Type B pancreatic cell (in vitro differentiated cells): ENCODE data around the gene RNH1. TPM values are rescaled to one million over a fixed set of nuclear protein-coding genes. Genes with fewer than 3 reads are reported as not detected.

Experiments
- DNase-seq: peaks from one replicate; pipeline ENCODE4 v3.0.0; 2021; ENCODE audit warnings: mixed read lengths; ENCODE audit not compliant: unreplicated experiment; ENCODE audit errors: extremely low spot score
- H3K27ac Mint-ChIP-seq: 2 replicates; pipeline ENCODE4 v1.8.0; 2021; ENCODE audit warnings: mild to moderate bottlenecking, mixed read lengths
- H3K27me3 Mint-ChIP-seq: 2 replicates; pipeline ENCODE4 v1.8.0; 2021; ENCODE audit warnings: mixed read lengths
- H3K36me3 Mint-ChIP-seq: 2 replicates; pipeline ENCODE4 v1.8.0; 2021; ENCODE audit warnings: mixed read lengths
- H3K4me1 Mint-ChIP-seq: one replicate; pipeline ENCODE4 v1.8.0; 2021; ENCODE audit warnings: mixed read lengths; ENCODE audit not compliant: unreplicated experiment
- H3K4me3 Mint-ChIP-seq: 2 replicates; pipeline ENCODE4 v1.8.0; 2021; ENCODE audit warnings: mild to moderate bottlenecking, mixed read lengths
- H3K9me3 Mint-ChIP-seq: 2 replicates; pipeline ENCODE4 v1.8.0; 2021; ENCODE audit warnings: mixed read lengths
- total RNA-seq: library from RNA; stranded (reverse); gene quantifications from 2 replicates; pipeline ENCODE4 v1.2.1, GENCODE V29; 2021; ENCODE audit warnings: low replicate concordance
- TF ChIP-seq, protein P1 (sequence below): fragments of 200-600 bp; sonication (generic); conservative IDR thresholded peaks from 2 replicates; pipeline ENCODE4 v1.5.0; 2021; ENCODE audit warnings: antibody characterized with exemption, mild to moderate bottlenecking

RNH1 gene
- total RNA-seq, 1 donor from 2014 or later: 84.5 TPM

DNA sequence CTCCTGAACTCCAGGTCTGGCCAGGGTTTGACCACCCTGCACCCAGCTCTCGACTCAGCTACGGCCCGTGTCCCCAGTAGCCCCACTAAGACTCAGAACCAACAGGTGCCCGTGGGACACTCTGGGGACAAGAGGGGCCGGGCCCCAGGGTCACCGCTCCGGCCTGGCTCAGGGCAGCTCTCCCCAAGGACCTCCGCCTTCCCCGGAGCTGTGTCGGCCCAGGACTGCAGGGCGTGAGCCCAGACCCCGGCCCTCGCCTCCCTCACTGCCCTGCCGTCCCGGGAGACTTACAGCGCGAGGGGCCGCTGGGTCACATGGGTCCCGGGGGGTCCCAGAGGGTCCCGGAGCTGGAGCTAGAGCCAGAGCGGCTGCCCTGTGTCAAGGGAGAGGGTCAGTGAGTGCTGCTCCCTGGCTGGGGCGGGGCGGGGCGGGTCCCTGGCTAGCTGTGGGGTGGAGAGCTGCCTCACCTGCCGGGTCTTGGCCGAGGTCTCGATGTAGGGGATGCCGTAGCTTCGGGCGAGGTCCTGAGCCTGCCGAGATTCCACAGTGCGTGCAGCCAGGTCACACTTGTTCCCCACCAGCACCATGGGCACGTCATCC is 26.0 kb upstream of the RNH1 start:
- Mint-ChIP-seq H3K27me3 (peaks cover 9% of the 10 kb centered on the region), H3K4me1 (no peaks in the 10 kb centered on the region), H3K36me3 (no peaks in the 10 kb centered on the region), H3K9me3 (no peaks in the 10 kb centered on the region), H3K27ac (no peak overlapping the region), H3K4me3 (no peak overlapping the region)
- DNase-seq: peak; percentile 73
- TF ChIP-seq, protein P1, sequence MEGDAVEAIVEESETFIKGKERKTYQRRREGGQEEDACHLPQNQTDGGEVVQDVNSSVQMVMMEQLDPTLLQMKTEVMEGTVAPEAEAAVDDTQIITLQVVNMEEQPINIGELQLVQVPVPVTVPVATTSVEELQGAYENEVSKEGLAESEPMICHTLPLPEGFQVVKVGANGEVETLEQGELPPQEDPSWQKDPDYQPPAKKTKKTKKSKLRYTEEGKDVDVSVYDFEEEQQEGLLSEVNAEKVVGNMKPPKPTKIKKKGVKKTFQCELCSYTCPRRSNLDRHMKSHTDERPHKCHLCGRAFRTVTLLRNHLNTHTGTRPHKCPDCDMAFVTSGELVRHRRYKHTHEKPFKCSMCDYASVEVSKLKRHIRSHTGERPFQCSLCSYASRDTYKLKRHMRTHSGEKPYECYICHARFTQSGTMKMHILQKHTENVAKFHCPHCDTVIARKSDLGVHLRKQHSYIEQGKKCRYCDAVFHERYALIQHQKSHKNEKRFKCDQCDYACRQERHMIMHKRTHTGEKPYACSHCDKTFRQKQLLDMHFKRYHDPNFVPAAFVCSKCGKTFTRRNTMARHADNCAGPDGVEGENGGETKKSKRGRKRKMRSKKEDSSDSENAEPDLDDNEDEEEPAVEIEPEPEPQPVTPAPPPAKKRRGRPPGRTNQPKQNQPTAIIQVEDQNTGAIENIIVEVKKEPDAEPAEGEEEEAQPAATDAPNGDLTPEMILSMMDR: no peak

DNA sequence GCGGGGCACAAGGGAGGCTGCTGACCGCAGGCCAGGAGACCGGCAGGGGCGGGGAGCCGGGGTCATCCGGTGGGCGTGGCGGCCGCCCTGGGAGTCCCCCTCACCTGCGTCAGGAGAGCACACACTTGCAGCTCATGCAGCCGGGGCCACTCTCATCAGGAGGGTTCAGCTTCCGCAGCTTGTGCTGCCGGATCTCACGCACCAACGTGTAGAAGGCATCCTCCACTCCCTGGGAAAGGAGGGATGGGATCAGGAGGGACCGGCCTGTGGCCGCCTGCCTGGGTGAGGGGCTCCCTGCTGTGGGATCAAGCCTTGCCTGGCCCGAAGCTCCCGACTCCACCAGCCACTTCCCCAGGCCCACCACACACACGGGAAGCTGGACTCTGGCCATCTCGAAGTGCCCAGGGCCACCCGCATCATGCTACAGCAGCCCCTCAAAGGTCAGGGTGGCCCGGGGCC is 25.5 kb upstream of the RNH1 start:
- peaks cover 5% of the 10 kb centered on the region for H3K27me3 Mint-ChIP-seq
- TF ChIP-seq, protein P1: no peak
- no peak for DNase-seq
- no peaks in the 10 kb centered on the region for H3K4me1 Mint-ChIP-seq
- no peaks in the 10 kb centered on the region for H3K36me3 Mint-ChIP-seq
- no peaks in the 10 kb centered on the region for H3K9me3 Mint-ChIP-seq
- H3K27ac Mint-ChIP-seq: no peak overlapping the region
- no peak overlapping the region for H3K4me3 Mint-ChIP-seq

- no peak overlapping the region for H3K27ac Mint-ChIP-seq
- no peak for DNase-seq
- H3K4me1 Mint-ChIP-seq: no peaks in the 10 kb centered on the region
- peak overlapping the region; percentile 64 for H3K4me3 Mint-ChIP-seq
- peaks cover 5% of the 10 kb centered on the region for H3K27me3 Mint-ChIP-seq
- H3K36me3 Mint-ChIP-seq: no peaks in the 10 kb centered on the region
- TF ChIP-seq, protein P1: no peak
- no peaks in the 10 kb centered on the region for H3K9me3 Mint-ChIP-seq
Measured at GRCh38 chr11:531919-532526, 25.0 kb upstream of the RNH1 start.

- H3K27ac Mint-ChIP-seq: no peak overlapping the region
- no peaks in the 10 kb centered on the region for H3K9me3 Mint-ChIP-seq
- peak; percentile 68 for DNase-seq
- no peaks in the 10 kb centered on the region for H3K4me1 Mint-ChIP-seq
- H3K27me3 Mint-ChIP-seq: peaks cover 2% of the 10 kb centered on the region
- TF ChIP-seq, protein P1: no peak
- H3K36me3 Mint-ChIP-seq: no peaks in the 10 kb centered on the region
- peak overlapping the region; percentile 64 for H3K4me3 Mint-ChIP-seq
Measured at GRCh38 chr11:530960-531831, 24.2 kb upstream of the RNH1 start.

- no peaks in the 10 kb centered on the region for H3K36me3 Mint-ChIP-seq
- TF ChIP-seq, protein P1: no peak
- H3K27me3 Mint-ChIP-seq: no peaks in the 10 kb centered on the region
- H3K27ac Mint-ChIP-seq: no peak overlapping the region
- DNase-seq: no peak
- no peaks in the 10 kb centered on the region for H3K9me3 Mint-ChIP-seq
- H3K4me3 Mint-ChIP-seq: no peak overlapping the region
- no peaks in the 10 kb centered on the region for H3K4me1 Mint-ChIP-seq
Measured at GRCh38 chr11:529728-530411, 22.8 kb upstream of the RNH1 start.
